Measurements from ENCODE around the gene EBLN2. TPM values are rescaled to one million over a fixed set of nuclear protein-coding genes. Genes with fewer than 3 reads are reported as not detected.

The EBLN2 gene
- 2.8 and 3.7 TPM in 2 replicates for total RNA-seq (2014; rRNA removed)
- 0.34 TPM for polyA plus RNA-seq (2012)

- no peak for DNase-seq (ENCODE audit: low read depth)
These were observed at the start of gene EBLN2 for GRCh38 chr3:73061416-73061815. EBLN2 (plus strand) TSS chr3:73061659; CDS start chr3:73062082, 423 bp downstream.

GRCh38 chr3:73018298-73018697 lies 43.2 kb upstream of the EBLN2 start:
- no peak for DNase-seq (ENCODE audit: low read depth)

- DNase-seq (ENCODE audit: low read depth): no peak
These were observed 42.5 kb upstream of the EBLN2 start for GRCh38 chr3:73018790-73019441.

GRCh38 chr3:73021301-73021835 lies 40.1 kb upstream of the EBLN2 start:
- DNase-seq (ENCODE audit: low read depth): no peak

- DNase-seq (ENCODE audit: low read depth): no peak
These were observed 36.6 kb upstream of the EBLN2 start for GRCh38 chr3:73024836-73025235.

- no peak for DNase-seq (ENCODE audit: low read depth)
These were observed 35.2 kb upstream of the EBLN2 start for GRCh38 chr3:73026111-73026759.

- DNase-seq (ENCODE audit: low read depth): no peak
These were observed 34.7 kb upstream of the EBLN2 start for GRCh38 chr3:73026760-73027113.

- no peak for DNase-seq (ENCODE audit: low read depth)
These were observed 32.7 kb upstream of the EBLN2 start for GRCh38 chr3:73028803-73029202.

- DNase-seq (ENCODE audit: low read depth): peak; percentile 86
These were observed 32.1 kb upstream of the EBLN2 start for GRCh38 chr3:73029321-73029796.

- no peak for DNase-seq (ENCODE audit: low read depth)
These were observed 31.3 kb upstream of the EBLN2 start for GRCh38 chr3:73030073-73030597.

GRCh38 chr3:73031573-73032103 lies 29.8 kb upstream of the EBLN2 start:
- DNase-seq (ENCODE audit: low read depth): no peak

GRCh38 chr3:73036694-73037591 lies 24.5 kb upstream of the EBLN2 start:
- DNase-seq (ENCODE audit: low read depth): peak; percentile 28

- DNase-seq (ENCODE audit: low read depth): no peak
These were observed 19.9 kb upstream of the EBLN2 start for GRCh38 chr3:73041537-73041936.

- no peak for DNase-seq (ENCODE audit: low read depth)
These were observed 18.0 kb upstream of the EBLN2 start for GRCh38 chr3:73043414-73043813.

- no peak for DNase-seq (ENCODE audit: low read depth)
These were observed 16.1 kb upstream of the EBLN2 start for GRCh38 chr3:73045391-73045790.

GRCh38 chr3:73046195-73046594 lies 15.3 kb upstream of the EBLN2 start:
- no peak for DNase-seq (ENCODE audit: low read depth)

- DNase-seq (ENCODE audit: low read depth): no peak
These were observed 12.1 kb upstream of the EBLN2 start for GRCh38 chr3:73049319-73049718.

GRCh38 chr3:73052857-73053256 lies 8.6 kb upstream of the EBLN2 start:
- no peak for DNase-seq (ENCODE audit: low read depth)

GRCh38 chr3:73055583-73055982 lies 5.9 kb upstream of the EBLN2 start:
- DNase-seq (ENCODE audit: low read depth): no peak

GRCh38 chr3:73056014-73056844 lies 5.2 kb upstream of the EBLN2 start:
- DNase-seq (ENCODE audit: low read depth): peak; percentile 37

- no peak for DNase-seq (ENCODE audit: low read depth)
These were observed 4.7 kb upstream of the EBLN2 start for GRCh38 chr3:73056845-73057150.
